GOT3 (cell line): ENCODE data around the gene FAM187B.
"Not testable (repeated sequence)": the region's sequence is repeated elsewhere in the genome, so short reads cannot be mapped to it uniquely, and the experiment has no call there.

Experiments used
- DNase-seq: peaks from one replicate; lab custom pipeline; 2025; ENCODE audit warnings: mixed read lengths; lab: John Stamatoyannopoulos, UW

The FAM187B gene

DNA sequence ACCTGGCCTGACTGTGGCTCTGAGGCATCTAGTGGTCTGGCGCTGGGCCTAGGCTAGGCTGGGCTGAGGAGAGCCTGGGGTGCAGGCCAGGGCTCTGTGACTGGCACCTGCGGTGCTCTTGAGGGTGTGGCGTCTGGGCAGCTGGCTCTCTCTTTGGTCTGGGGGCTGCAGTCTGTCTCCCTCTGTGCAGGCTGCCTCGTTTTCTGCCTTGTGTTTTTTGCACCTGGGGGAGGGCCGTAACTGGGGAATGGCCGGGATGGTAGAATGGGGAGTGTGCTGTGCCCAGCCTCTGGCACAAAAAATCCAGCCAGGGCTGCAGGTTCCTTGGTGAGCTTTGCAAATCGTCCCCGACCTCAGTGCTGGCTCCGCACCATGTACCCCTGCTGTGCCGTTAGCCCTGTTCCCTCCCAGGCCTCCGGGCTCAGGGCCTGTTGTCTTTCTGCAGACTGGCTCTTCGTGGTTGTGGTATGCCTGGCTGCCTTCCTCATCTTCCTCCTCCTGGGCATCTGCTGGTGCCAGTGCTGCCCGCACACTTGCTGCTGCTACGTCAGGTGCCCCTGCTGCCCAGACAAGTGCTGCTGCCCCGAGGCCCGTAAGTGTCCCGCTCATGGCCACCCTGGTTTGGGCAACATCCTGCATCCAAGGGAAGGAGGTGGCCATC lies 33.7 kb upstream of the FAM187B start:
- no peak for DNase-seq

DNA sequence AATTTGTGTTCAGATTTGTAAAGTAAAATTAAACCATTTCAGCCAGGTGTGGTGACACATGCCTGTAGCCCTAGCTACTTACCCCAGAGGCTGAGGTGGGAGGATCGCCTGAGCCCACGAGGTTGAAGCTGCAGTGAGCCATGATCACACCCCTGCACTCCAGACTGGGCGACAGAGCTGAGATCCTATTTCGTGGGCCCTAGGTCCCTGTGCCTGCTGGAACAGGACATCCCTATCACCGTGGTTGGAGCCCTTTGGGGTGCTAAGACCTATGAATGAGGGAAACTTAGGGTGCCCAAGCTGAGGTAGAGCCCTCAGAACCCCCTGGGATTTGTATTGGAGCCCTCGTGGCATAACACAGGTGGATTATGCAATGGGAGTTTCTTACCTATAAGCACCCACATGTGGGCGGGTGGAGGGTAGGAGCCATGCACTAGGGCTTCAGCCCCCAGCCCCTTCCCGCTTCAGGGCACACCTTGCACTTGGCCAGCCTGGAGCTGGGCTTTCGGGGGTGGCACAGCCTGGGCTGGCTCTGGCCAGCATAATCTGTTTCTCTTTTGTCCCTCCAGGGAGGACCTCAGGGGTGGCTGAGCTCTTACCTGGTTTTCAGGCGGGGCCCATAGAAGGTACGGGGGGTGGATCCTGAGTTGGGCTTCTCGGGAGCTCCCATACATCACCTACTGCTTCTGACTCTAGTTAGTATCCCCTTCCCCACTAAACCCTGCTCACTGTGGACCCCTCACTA lies 33.0 kb upstream of the FAM187B start:
- no peak for DNase-seq

DNA sequence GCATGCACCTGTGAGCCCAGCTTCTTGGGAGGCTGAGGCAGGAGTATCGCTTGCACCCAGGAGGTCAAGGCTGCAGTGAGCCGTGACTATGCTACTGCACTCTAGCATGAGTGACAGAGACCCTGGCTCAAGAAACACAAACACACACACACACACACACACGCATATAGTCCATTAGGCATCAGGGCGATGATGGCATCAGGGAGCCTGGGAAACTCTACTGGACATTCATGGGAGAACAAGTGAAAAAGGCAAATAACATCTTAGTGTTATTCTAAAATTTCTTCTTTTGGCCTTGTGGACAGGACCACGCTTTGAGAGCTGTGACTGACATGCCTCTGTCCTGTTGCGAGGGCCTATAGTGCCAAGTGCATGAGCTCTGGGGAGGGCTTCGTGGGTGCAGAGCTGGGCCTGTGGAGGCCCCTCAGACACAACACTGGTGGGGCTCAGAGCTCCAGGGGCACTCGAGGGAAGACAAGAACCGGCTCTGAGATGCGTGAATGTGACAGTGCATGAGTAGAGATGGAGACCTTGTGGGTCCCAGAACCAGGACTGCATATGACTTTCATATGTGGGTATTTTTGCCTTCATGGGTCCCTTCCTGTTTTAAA lies 32.3 kb upstream of the FAM187B start:
- DNase-seq: no peak

DNA sequence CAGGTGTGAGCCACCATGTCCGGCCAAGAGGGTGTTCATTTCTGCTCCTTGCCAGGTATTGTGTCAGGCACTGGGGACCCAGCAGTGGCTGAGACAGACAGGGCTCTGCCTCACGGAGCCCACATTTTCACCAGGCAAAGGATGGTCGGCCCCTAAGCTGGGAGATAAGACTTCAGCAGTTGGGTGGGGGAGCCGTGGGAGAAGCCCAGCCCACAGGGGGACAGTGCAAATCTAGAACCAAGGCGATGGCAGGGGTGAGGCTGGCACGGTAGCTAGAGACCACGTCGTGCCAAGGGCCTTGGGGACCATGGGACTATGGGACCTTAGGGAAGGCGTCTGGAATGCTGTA lies 28.5 kb upstream of the FAM187B start:
- no peak for DNase-seq

DNA sequence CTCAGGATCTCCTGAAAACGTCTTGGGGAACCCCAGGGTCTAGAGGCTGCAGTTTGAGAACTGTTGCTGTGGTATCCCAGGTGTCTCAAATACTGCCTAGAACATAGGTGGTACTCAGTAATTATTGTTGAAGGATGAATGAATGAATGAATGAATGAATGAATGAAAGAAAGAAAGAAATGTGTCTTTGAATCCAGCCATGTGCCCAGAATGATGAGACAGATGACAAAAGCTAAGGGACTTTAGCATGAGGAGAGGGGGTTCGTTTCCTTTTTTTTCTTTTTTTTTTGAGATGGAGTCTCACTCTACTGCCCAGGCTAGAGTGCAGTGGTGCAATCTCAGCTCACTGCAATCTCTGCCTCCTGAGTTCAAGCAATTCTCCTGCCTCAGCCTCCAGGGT lies 28.0 kb upstream of the FAM187B start:
- no peak for DNase-seq

DNA sequence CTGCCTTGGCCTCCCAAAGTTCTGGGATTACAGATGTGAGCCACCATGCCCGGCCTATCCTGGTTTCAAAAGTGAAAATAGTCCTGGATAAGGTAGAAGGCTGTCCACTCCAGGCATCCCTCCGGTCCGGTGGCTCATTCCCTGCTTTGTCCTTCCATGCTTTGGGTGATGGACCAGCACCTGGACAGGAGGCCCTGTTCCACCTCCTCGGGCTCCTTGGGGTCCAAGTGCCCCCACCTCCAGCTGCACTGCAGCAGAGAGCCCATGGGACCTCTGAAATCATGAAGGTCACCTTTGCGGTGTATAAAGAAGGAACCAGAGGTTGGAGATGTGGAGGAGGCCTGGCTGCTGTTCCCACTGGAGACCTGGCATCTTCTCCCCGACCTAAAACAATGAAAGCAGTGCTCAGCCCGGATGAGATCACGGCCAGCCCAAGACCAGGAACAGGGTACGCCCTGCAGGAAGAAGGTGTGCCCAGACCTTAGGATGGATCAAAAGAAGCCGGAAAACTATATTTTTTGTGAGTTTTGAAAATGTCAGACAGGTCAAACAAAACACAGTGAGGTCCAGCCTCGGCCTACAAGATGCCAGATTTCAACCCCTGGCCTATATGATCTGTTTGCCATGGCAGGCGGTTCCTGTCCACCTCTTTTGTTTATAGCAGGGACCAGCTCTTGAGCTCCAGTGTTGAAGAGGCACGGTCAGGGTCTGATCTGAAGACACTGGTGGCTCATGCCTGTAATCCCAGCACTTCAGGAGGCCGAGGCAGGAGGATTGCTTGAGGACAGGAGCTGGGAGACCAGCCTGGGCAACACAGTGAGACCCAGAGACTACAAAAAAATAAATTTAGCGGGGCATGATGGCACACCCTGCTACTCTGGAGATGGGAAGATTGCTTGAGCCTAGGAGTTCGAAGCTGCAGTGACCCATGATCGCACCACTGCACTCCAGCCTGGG lies 26.1 kb upstream of the FAM187B start:
- DNase-seq: no peak

DNA sequence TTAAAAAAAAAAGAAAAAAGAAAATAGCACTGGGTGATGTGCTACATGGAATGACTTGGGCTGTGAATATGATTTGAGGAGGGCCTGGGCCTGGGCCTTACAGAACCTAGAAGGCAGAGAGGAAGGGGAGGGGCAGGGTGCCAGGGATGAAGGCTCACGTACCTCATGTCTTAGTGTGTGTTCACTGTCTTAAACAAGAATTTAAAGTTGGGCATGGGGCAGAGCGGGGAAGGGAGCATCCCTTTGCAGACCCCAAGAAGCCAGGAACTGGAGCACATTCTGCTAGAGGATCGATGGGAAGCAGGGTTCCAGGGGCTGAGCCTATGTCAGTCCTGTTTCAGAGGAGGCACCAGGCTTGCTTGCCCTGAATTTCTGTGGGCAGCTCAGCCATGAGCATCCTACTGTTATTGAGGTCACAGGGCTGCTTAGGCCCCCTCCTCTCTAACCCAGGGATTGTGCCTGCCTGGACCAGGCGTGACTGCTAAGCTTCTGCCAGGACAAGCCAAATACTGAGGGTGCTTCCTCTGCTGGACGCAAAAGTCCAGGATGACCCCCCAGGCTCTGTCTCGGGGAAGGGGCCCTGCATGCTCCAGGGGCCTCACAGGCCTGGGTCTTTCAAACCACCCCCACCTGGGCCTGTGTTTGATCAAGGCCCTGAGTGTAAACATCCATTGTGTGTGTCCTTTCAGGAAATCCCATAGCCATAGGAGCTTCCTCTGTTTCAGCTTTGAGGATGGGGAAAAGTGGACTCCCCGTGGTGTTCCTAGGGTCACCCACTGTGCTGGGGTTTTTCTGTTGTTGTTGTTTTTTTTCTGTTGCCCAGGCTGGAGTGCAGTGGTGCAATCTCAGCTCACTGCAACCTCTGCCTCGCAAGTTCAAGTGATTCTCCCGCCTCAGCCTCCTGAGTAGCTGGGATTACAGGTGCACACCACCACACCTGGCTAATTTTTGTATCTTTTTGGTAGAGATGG lies 25.1 kb upstream of the FAM187B start:
- DNase-seq: no peak

DNA sequence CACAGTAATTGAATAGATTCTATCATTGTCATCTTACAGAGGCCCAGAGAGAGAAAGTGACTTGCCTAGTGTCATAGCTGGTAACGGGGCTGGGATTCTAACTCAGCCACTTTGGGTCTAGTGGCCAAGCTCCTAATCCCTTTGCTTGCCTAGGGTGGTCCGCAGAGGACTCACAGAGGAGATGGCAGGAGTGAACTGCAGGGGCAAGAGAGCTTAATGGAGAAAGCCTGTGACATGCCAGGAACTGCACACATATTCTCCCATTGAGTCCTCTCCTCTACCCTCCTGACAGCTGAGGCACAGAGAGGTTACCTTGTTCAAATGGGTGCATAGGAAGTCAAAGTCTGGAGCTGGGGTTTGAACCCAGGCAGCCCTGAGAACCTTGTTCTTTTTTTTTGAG lies 22.9 kb upstream of the FAM187B start:
- no peak for DNase-seq

DNA sequence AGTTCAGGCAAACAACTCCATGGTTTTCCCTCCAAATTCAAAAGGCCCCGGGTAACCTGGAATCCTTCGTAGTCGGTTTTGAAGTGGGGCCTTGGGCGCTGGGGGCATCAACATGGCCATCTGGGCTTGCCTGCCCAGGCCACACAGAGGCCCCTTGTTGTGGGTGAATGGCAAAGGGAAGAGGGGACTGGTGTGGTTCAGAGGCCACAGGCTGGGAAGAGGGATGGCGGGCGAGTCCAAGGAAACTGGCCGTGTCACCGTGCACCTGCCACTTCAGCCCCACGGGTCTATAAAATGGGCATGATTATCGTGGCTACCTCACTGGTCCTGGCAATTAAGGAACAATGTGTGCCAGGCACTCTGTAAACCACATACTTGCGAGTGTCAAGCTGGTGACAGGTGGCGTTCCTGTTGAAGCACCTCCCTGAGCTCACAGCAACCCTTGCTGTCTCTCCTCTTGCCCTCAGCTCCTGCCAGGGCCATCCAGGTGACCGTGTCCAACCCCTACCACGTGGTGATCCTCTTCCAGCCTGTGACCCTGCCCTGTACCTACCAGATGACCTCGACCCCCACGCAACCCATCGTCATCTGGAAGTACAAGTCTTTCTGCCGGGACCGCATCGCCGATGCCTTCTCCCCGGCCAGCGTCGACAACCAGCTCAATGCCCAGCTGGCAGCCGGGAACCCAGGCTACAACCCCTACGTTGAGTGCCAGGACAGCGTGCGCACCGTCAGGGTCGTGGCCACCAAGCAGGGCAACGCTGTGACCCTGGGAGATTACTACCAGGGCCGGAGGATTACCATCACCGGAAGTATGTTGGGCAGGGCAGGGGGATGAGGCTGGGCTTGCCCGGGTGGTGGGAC lies 21.5 kb upstream of the FAM187B start:
- DNase-seq: no peak

DNA sequence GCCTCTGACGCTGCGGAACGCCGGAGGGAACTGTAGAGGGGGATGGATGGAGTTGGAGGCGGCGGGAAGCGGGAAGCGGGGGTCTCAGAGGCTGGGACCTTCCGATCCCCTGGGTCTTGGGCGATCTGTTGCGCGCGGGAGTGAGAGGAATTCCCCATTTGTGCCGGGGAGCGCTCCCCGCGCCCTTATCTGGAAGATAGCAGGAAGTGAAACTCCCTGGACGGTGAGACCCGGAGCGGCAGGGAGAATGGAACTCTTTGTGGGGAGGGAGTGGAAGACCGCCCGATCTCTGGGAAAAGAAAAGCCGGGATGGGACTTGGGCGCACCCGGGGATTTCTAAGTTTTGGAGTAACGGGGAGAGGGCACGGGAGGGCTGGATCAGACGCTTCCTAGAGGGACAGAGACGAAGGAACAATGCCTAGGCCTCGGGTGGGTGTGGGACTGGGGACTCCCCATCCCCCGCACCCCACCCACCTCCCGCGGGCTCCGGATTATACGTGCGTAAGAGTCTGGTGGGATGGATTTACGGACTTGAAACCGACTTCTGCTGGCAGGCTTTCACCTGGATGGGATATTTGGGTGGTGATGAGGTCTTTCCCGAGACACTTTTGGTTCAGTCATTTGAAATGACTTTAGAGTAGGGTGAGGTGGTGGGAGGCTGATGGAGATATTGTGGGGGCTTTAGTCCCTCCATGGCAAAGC lies 20.8 kb upstream of the FAM187B start:
- no peak for DNase-seq

DNA sequence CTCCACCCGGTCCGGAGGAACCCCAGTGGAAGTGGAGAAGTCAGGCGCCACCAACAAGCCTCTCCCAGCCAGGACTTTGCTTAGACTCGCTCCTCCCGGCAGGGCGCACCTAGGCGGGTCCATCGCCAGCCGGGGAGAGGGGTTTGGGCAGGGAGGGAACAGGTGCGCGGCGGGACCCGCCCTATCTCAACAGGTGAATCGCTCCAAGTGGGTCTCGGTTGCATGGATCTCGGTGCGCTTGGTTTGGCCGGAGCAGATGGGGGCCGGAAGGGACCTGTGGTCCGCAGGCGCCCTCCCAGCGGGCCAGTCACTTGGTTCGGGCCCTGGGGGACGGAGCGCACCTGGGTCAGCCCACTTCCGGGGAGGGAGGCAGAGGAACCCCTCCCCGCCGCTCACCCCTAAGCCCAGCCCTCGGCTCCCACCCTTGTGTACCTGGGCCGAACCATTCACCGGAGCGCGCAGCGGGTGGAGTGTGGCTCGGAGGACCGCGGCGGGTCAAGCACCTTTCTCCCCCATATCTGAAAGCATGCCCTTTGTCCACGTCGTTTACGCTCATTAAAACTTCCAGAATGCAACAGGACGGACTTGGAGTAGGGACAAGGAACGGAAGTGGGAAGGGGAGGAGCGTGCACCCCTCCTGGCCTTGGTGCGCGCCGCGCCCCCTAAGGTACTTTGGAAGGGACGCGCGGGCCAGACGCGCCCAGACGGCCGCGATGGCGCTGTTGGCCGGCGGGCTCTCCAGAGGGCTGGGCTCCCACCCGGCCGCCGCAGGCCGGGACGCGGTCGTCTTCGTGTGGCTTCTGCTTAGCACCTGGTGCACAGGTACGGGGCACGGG lies 20.0 kb upstream of the FAM187B start, which contains the start of gene LSR:
TSS of gene LSR (plus strand) at position 693 of the 836 bp plus-strand sequence. CDS start at position 714, 21 bp downstream.
- no peak for DNase-seq

DNA sequence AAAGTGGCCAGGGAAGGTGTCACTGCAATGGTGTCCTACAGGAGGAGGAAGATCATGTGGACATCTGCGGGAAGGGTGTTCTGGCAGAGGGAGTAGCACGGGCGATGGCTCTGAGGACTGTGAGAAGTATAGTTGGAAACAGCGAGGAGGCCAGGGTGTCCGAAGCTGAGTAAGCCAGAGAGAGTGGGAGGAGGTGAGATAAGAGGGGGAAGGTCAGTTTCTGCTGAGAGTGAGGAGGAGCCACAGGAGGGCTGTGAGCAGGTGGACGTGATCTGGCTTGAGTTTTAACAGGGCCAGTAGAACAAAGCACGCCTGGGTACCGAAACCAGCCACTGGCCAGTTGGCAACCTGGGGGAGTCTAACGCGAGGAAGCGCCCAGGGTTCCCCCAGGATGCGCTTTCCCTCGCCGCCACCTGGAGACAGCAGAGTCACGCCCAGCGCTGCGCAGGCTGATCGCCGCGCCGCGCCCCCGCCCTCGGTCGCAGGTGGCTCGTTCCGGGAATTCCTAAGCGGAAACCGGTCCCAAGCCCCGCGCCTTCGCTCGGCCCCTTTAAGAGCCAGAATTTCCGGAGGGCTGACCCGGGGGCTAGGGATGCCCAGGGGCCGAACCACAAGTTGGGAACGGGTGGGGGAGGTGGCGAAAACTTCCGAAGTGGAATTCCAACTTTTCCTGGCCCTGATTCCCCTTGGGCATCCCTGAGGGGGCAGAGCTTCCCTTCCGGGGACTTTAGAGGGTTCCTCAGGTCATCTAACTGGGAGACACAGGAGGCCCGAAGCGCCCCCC lies 19.2 kb upstream of the FAM187B start:
- no peak for DNase-seq

DNA sequence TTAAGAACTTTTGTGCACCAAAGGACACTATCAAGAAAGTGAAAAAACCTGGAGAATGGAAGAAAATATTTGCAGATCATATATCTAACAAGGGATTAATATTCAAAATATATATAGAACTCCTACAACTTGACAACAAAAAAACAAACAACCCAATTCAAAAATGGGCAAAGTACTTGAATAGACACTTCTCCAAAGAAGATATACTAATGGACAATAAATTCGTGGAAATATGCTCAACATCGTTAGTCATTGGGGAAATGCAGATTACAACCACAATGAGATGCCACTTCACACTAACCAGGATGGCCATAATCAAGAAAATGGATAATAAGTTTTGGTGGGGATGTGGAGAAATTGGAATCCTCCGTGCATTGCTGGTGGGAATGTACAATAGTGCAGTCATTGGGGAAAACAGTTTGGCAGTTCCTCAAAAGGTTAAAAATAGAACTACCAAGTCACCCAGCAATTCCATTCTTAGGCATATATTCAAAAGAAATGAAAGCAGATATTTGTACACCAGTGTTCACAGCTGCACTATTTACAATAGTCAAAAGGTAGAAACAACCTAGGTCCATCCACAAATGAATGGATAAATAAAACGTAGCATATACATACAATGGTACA lies 18.0 kb upstream of the FAM187B start:
- DNase-seq: no peak

DNA sequence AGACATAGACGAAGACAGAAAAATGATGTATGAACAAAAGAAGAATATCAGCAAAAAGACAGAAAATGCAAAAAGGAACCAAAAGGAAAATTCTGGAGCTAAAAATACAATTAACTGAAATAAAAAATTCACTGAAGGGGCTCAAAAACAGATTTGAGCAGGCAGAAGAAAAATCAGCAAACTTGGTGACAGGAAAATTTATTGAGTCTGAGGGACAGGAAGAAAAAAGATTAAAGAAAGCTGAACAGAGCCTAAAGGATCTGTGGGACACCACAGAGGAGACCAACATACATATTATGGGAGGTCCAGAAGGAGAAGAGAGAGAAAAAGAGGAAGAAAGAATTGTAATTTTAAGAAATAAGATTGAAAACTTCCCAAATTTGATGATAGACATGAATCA lies 12.9 kb upstream of the FAM187B start:
- no peak for DNase-seq

DNA sequence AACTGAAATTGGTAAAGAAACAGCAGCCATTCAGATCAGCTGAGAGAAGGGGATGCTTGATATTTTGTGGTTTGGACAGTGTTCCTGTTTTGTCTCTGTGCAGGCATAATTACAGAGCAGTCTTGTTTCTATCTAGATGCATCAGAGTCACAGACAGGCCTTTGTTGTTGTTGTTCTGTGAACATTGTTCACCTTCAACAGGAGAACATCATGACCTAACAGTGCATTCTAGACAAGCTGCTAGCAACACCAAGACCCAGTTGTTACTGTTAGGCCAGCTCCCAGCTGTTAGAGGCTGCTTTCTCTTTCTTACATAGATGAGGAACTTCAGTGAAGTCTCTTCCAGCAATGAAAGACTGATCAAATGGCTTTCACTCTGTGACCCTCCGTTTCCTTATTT lies 11.8 kb upstream of the FAM187B start:
- DNase-seq: no peak

DNA sequence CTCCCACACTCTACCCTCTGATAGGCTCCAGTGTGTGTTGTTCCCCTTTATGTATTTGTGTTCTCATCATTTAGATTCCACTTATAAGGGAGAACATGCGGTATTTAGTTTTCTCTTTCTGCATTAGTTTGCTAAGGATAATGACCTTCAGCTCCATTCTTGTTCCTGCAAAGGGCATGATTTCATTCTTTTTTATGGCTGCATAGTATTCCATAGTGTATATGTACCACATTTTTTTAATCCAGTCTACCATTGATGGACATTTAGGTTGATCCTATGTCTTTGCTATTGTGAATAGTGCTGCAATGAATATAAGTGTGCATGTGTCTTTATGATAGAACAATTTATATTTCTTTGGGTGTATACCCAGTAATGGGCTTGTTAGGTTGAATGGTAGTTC lies 11.1 kb upstream of the FAM187B start:
- not testable (repeated sequence) for DNase-seq
